MCF 10A (cell line): Measurements from ENCODE around the gene PATJ. TPM values are rescaled to one million over a fixed set of nuclear protein-coding genes. Genes with fewer than 3 reads are reported as not detected.

Experiments
- BruUV-seq: library from RNA; stranded (reverse); fragments of 400-500 nt; replicated peaks from 2 replicates; lab custom pipeline; 2021; lab: Mats Ljungman, UMichigan
- CTCF ChIA-PET: fragments of 300-600 bp; sonication (Branson Sonifier 250); formaldehyde crosslinking; extraction: SDS; loops from one replicate; lab custom pipeline; 2021; ENCODE audit warnings: antibody characterized with exemption, inconsistent platforms; lab: Yijun Ruan, JAX
- POLR2A ChIA-PET: fragments of 300-600, 350-650 bp; sonication (Branson Sonifier 250); formaldehyde crosslinking; extraction: SDS; loops from one replicate; lab custom pipeline; 2020; ENCODE audit warnings: antibody characterized with exemption, inconsistent platforms; lab: Yijun Ruan, JAX
- DNase-seq: peaks from one replicate; pipeline ENCODE4 v3.0.0-alpha.2; 2018; ENCODE audit not compliant: unreplicated experiment
- H3K27ac Mint-ChIP-seq: one replicate; pipeline ENCODE4 v1.8.0; 2022; ENCODE audit warnings: mild to moderate bottlenecking, low read depth, mixed read lengths; ENCODE audit not compliant: unreplicated experiment
- H3K27me3 Mint-ChIP-seq: one replicate; pipeline ENCODE4 v1.8.0; 2022; ENCODE audit warnings: mixed read lengths; ENCODE audit not compliant: insufficient read depth, unreplicated experiment
- H3K36me3 Mint-ChIP-seq: one replicate; pipeline ENCODE4 v1.8.0; 2022; ENCODE audit warnings: mild to moderate bottlenecking, moderate library complexity, mixed read lengths; ENCODE audit not compliant: insufficient read depth, unreplicated experiment
- H3K4me1 Mint-ChIP-seq: one replicate; pipeline ENCODE4 v1.8.0; 2022; ENCODE audit warnings: mixed read lengths; ENCODE audit not compliant: insufficient read depth, unreplicated experiment
- H3K4me3 Mint-ChIP-seq: one replicate; pipeline ENCODE4 v1.8.0; 2022; ENCODE audit warnings: mild to moderate bottlenecking, moderate library complexity, mixed read lengths; ENCODE audit not compliant: unreplicated experiment
- H3K9me3 Mint-ChIP-seq: one replicate; pipeline ENCODE4 v1.8.0; 2022; ENCODE audit warnings: mixed read lengths; ENCODE audit not compliant: unreplicated experiment
- CTCF ChIP-seq: fragments of 200-600 bp; IDR thresholded peaks from one replicate; pipeline ENCODE4 v1.8.0; 2022; ENCODE audit warnings: antibody characterized with exemption, mild to moderate bottlenecking; ENCODE audit not compliant: unreplicated experiment
- intact Hi-C: fragments of 100-400 bp; cut with micrococcal nuclease; formaldehyde crosslinking; loops from 2 replicates; pipeline ENCODE4 v1.14.1; 2022
- total RNA-seq: library from RNA; stranded (reverse); gene quantifications from 2 replicates; pipeline ENCODE4 v1.2.3, GENCODE V29; 2022

The PATJ gene
- total RNA-seq, 1 experiment from 2014 or later = 28.7 TPM

DNA sequence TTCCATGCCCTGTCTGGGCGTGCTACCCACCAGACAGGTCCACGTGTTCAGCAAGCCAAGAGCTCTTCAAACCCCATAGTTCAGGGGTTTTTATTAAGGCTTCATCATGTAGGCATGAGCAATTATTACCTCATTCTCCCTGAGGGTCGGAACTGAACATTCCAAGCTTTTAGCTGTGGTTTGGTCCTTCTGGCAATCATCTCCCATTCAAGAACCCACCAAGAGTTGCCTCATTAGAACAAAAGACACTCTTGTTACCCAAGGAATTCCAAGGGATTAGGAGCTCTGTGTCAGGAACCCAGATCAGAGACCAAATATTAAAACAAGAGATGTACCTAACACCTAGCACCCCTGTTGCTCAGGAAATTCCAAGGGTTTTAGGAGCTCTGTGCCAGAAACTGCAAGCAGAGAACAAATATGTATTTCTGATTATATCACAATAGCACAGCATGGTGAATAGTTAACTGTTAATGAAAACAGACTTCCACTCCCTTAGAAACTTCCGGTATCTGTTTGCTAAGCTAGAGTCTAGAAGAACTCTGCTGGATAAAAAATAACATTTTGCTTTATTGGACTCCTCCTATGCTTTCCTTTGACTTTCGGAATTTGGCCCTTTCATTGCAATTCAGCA lies 251.2 kb downstream of the PATJ start:
- no TSS peak for BruUV-seq
- no peaks in the 10 kb centered on the region for H3K9me3 Mint-ChIP-seq
- H3K4me1 Mint-ChIP-seq = no peaks in the 10 kb centered on the region
- no peak for TF ChIP-seq CTCF
- DNase-seq = peak; percentile 61
- ChIA-PET CTCF (interaction anchor here (0.7 to 1.1 kb wide), 5 partner anchors 10 to 1288 kb away, joined by 3 to 9 read pairs (median 3); no protein-coding TSS in a partner anchor), POLR2A (no interaction called here)
- no peak overlapping the region for H3K27ac Mint-ChIP-seq
- H3K36me3 Mint-ChIP-seq = peaks cover 6% of the 10 kb centered on the region
- intact Hi-C loops = no loop called here
- H3K27me3 Mint-ChIP-seq = no peaks in the 10 kb centered on the region
- no peak overlapping the region for H3K4me3 Mint-ChIP-seq

- H3K27ac Mint-ChIP-seq = no peak overlapping the region
- no peaks in the 10 kb centered on the region for H3K9me3 Mint-ChIP-seq
- BruUV-seq = no TSS peak
These were observed 253.4 kb downstream of the PATJ start for GRCh38 chr1:61995641-61996040.

GRCh38 chr1:61997123-61997522 lies 254.8 kb downstream of the PATJ start:
- intact Hi-C loops = no loop called here
- Mint-ChIP-seq H3K27me3 (no peaks in the 10 kb centered on the region), H3K36me3 (peaks cover 4% of the 10 kb centered on the region), H3K4me3 (no peak overlapping the region), H3K9me3 (no peaks in the 10 kb centered on the region), H3K27ac (no peak overlapping the region), H3K4me1 (no peaks in the 10 kb centered on the region)
- POLR2A ChIA-PET = no interaction called here
- CTCF ChIA-PET = interaction anchor here (1.2 to 2.1 kb wide), 4 partner anchors 10 to 85 kb away, joined by 3 to 8 read pairs (median 3); no protein-coding TSS in a partner anchor
- BruUV-seq = no TSS peak
- DNase-seq = no peak
- no peak for TF ChIP-seq CTCF

More at GRCh38 chr1:61995641-61996040, 253.4 kb downstream of the PATJ start:
- no peak for DNase-seq
- H3K4me3 Mint-ChIP-seq = no peak overlapping the region
- TF ChIP-seq CTCF = no peak
- CTCF ChIA-PET = interaction anchor here (1.4 kb wide), 1 partner anchor 8 kb away, joined by 3 read pairs; no protein-coding TSS in a partner anchor
- intact Hi-C loops = no loop called here
- no peaks in the 10 kb centered on the region for H3K4me1 Mint-ChIP-seq
- H3K36me3 Mint-ChIP-seq = peaks cover 6% of the 10 kb centered on the region
- POLR2A ChIA-PET = no interaction called here
- no peaks in the 10 kb centered on the region for H3K27me3 Mint-ChIP-seq

DNA sequence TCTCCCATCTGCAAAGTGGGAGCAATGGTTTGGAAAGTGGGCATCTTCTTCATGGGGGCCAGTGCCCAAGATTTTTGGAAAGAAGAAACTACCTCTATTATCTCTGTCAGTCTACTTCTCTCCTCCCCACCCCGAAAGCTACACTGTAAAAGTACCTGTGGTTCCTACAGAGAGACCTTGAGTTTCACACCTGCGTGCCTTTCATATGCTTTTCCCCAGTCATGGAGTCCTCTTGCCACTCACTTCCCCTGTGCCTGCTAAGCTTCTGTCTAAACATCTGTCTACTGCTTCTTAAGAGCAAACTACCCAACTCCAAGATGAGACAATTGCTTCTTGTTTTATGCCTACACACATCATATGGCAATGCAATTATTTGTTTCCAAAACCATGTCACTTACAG lies 261.5 kb downstream of the PATJ start:
- no peak overlapping the region for H3K4me3 Mint-ChIP-seq
- CTCF ChIA-PET = interaction anchor here (1.7 kb wide), 1 partner anchor 10 kb away, joined by 7 read pairs; no protein-coding TSS in a partner anchor
- H3K27ac Mint-ChIP-seq = no peak overlapping the region
- intact Hi-C loops = no loop called here
- no peaks in the 10 kb centered on the region for H3K9me3 Mint-ChIP-seq
- H3K36me3 Mint-ChIP-seq = no peaks in the 10 kb centered on the region
- no peaks in the 10 kb centered on the region for H3K4me1 Mint-ChIP-seq
- POLR2A ChIA-PET = interaction anchor here (1.1 to 1.3 kb wide), 2 partner anchors 11 to 37 kb away, joined by 3 read pairs; no protein-coding TSS in a partner anchor
- TF ChIP-seq CTCF = no peak
- DNase-seq = no peak
- no TSS peak for BruUV-seq
- no peaks in the 10 kb centered on the region for H3K27me3 Mint-ChIP-seq
